Bronchial epithelial cell (primary cell): ENCODE measurements around the gene NR2E1. TPM values are rescaled to one million over a fixed set of nuclear protein-coding genes. Genes with fewer than 3 reads are reported as not detected.

Experiments used
- DNase-seq: peaks from one replicate; pipeline ENCODE4 v3.0.0-alpha.2; 2010; ENCODE audit warnings: low read depth
- FAIRE-seq: peaks from 2 replicates; lab custom pipeline; 2011; peaks lifted over from hg19 to GRCh38; lab: Jason Lieb, UNC
- H3K27me3 ChIP-seq: 2 replicates; pipeline ENCODE4 v1.5.1; 2011; ENCODE audit warnings: low read length; ENCODE audit not compliant: control insufficient read depth, insufficient read depth
- H3K36me3 ChIP-seq: 2 replicates; pipeline ENCODE4 v1.5.1; 2011; ENCODE audit warnings: low read length; ENCODE audit not compliant: control insufficient read depth, insufficient read depth
- H3K4me3 ChIP-seq: 2 replicates; pipeline ENCODE4 v1.5.1; 2011; ENCODE audit warnings: mild to moderate bottlenecking, low read depth, low read length, control low read depth
- CTCF ChIP-seq: IDR thresholded peaks from 2 replicates; pipeline ENCODE4 v1.5.1; 2011; ENCODE audit warnings: mild to moderate bottlenecking, moderate library complexity, low read length, control low read depth, inconsistent platforms; ENCODE audit not compliant: insufficient read depth, severe bottlenecking
- total RNA-seq: library from RNA; depleted of rRNA; stranded (reverse); fragments of >200 nt; gene quantifications from 2 replicates; pipeline ENCODE4 v1.2.1, GENCODE V29; 2014

The NR2E1 gene
- total RNA-seq, 1 donor from 2014 or later: not detected

GRCh38 chr6:108193131-108193530 lies 27.3 kb downstream of the NR2E1 start:
- no peak for TF ChIP-seq CTCF
- FAIRE-seq (no peak), DNase-seq (peak; percentile 9)
- Histone ChIP-seq H3K27me3 (peaks cover 2% of the 10 kb centered on the region), H3K4me3 (no peak overlapping the region), H3K36me3 (no peaks in the 10 kb centered on the region)

GRCh38 chr6:108193835-108194234 lies 28.0 kb downstream of the NR2E1 start:
- FAIRE-seq: no peak
- H3K27me3 ChIP-seq: peaks cover 2% of the 10 kb centered on the region

GRCh38 chr6:108194503-108194902 lies 28.7 kb downstream of the NR2E1 start:
- no peak overlapping the region for H3K4me3 ChIP-seq
- no peaks in the 10 kb centered on the region for H3K27me3 ChIP-seq
- DNase-seq (no peak), FAIRE-seq (no peak)
- no peak for TF ChIP-seq CTCF
- H3K36me3 ChIP-seq: no peaks in the 10 kb centered on the region

More at GRCh38 chr6:108193835-108194234, 28.0 kb downstream of the NR2E1 start:
- H3K36me3 ChIP-seq: no peaks in the 10 kb centered on the region
- DNase-seq: no peak
- TF ChIP-seq CTCF: no peak
- H3K4me3 ChIP-seq: no peak overlapping the region

GRCh38 chr6:108195209-108195608 lies 29.4 kb downstream of the NR2E1 start:
- no peak for TF ChIP-seq CTCF
- Histone ChIP-seq H3K36me3 (no peaks in the 10 kb centered on the region), H3K27me3 (no peaks in the 10 kb centered on the region), H3K4me3 (no peak overlapping the region)
- DNase-seq: no peak
- FAIRE-seq: no peak

DNA sequence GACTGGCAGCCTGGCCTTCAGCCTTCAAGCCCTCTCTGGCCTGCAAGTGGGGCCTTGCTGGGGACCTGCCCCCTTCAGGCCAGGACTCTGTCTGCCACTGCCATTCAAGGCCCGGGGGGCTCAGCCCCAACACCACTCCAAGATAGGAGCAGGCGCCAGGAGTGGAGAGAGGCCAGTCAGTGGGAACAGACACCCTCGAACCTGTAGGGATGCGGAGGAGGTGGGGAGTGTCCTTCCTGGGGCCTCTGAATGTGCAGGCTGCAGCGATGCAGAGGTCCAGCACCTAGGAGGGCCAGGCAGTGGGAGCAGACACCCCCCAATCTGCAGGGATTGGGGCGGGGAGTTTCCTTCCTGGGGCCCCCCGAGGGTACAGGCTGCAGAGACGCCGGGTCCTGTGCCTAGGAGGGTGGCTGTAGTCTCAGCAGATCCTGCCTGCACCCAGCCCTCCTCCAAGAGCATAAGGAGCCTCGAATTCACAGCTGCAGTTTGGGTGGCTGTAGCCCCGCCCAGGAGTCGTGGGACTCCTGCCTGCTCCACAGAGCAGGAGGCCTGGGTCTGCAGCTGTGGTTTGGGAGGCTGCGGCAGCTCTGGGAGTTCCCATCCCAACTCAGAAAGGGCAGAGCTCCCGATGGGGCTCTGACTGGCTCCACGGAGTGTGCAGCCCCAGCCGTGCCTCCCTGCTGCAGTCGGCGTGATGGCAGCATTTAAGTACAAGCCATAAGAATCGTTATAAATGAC lies 33.1 kb downstream of the NR2E1 start:
- no peak for TF ChIP-seq CTCF
- Histone ChIP-seq H3K4me3 (no peak overlapping the region), H3K27me3 (no peaks in the 10 kb centered on the region), H3K36me3 (no peaks in the 10 kb centered on the region)
- DNase-seq: no peak
- FAIRE-seq: no peak

GRCh38 chr6:108200186-108200585 lies 34.4 kb downstream of the NR2E1 start:
- Histone ChIP-seq H3K27me3 (no peaks in the 10 kb centered on the region), H3K36me3 (no peaks in the 10 kb centered on the region), H3K4me3 (no peak overlapping the region)
- FAIRE-seq (no peak), DNase-seq (no peak)
- no peak for TF ChIP-seq CTCF
